Activated CD4-positive, alpha-beta T cell treated with anti-CD3 and anti-CD28 coated beads for 4 hours (primary cell): ENCODE results near the gene C19orf73.
"Not testable (repeated sequence)": the region's sequence is repeated elsewhere in the genome, so short reads cannot be mapped to it uniquely, and the experiment has no call there.

Source experiments
- DNase-seq, 2 donors: peaks; one replicate each; pipeline ENCODE4 v3.0.0-alpha.2; 2020

The C19orf73 gene

GRCh38 chr19:49098795-49099194, 20.1 kb downstream of the C19orf73 start:
- DNase-seq, result no peak

- peak; percentile 58 to 76 for DNase-seq
Measured at GRCh38 chr19:49097453-49098288, 21.3 kb downstream of the C19orf73 start.

GRCh38 chr19:49094505-49095482, 24.1 kb downstream of the C19orf73 start:
- no peak for DNase-seq

GRCh38 chr19:49092686-49093085, 26.3 kb downstream of the C19orf73 start:
- no peak for DNase-seq

GRCh38 chr19:49091391-49092038, 27.4 kb downstream of the C19orf73 start:
- no peak for DNase-seq

GRCh38 chr19:49086296-49086695, 32.6 kb downstream of the C19orf73 start:
- no peak for DNase-seq

- DNase-seq, result no peak
Measured at GRCh38 chr19:49085868-49086232, 33.1 kb downstream of the C19orf73 start.

GRCh38 chr19:49085020-49085867, 33.7 kb downstream of the C19orf73 start, which contains the start of gene SNRNP70:
SNRNP70 (plus strand) TSS chr19:49085451; CDS start chr19:49086415, 964 bp downstream.
- peak; percentile 97 to 99 for DNase-seq

GRCh38 chr19:49084206-49085019, 34.5 kb downstream of the C19orf73 start:
- no peak for DNase-seq

- DNase-seq, result no peak
Measured at GRCh38 chr19:49081273-49081672, 37.7 kb downstream of the C19orf73 start.

GRCh38 chr19:49080392-49080791, 38.6 kb downstream of the C19orf73 start:
- DNase-seq, result no peak

GRCh38 chr19:49074869-49075268, 44.1 kb downstream of the C19orf73 start:
- DNase-seq, result not testable (repeated sequence)

- DNase-seq, result no peak
Measured at GRCh38 chr19:49073514-49074378, 45.2 kb downstream of the C19orf73 start.

- DNase-seq, result peak; percentile 26 to 33
Measured at GRCh38 chr19:49071860-49072547, 46.9 kb downstream of the C19orf73 start.

- no peak for DNase-seq
Measured at GRCh38 chr19:49070416-49070815, 48.5 kb downstream of the C19orf73 start.

GRCh38 chr19:49069026-49069425, 49.9 kb downstream of the C19orf73 start:
- DNase-seq, result no peak
